Stomach (tissue), 9 donors: ENCODE measurements around the gene IL10RA. TPM values are rescaled to one million over a fixed set of nuclear protein-coding genes. Genes with fewer than 3 reads are reported as not detected.
A peak's percentile ranks its signal among the peaks of the same experiment; 100 is the strongest.

Experiments used
- DNase-seq, 2 donors: peaks; one replicate each; pipeline versions ENCODE4 v3.0.0 to v3.0.0-alpha.2; 2013 to 2019
- H3K27ac ChIP-seq, 5 donors: fragments of 200-600 bp in 4 of 5; sonication (generic) in 4 of 5; one replicate each; pipeline ENCODE4 v1.5.1; 2013 to 2019; ENCODE audit warnings: mild to moderate bottlenecking in 1 of 5, moderate library complexity in 1 of 5
- H3K27me3 ChIP-seq, 3 donors: fragments of 200-600 bp; sonication (generic); one replicate each; pipeline ENCODE4 v1.5.1; 2017 to 2019; ENCODE audit warnings: mixed run types in 1 of 3
- H3K36me3 ChIP-seq, 4 donors: fragments of 200-600 bp; sonication (generic); 1 replicate in 3 of 4; 2 replicates in 1 of 4; pipeline ENCODE4 v1.5.1; 2016 to 2019
- H3K4me1 ChIP-seq, 4 donors: fragments of 200-600 bp; sonication (generic); one replicate each; pipeline ENCODE4 v1.5.1; 2016 to 2019
- H3K4me3 ChIP-seq, 4 donors: fragments of 200-600 bp; sonication (generic) in 3 of 4; one replicate each; pipeline ENCODE4 v1.5.1; 2016 to 2019; ENCODE audit warnings: mild to moderate bottlenecking in 1 of 4
- H3K9me3 ChIP-seq, 4 donors: fragments of 200-600 bp; sonication (generic); one replicate each; pipeline ENCODE4 v1.5.1; 2016 to 2019
- EP300 ChIP-seq: sonication (generic); formaldehyde crosslinking; IDR thresholded peaks from one replicate; pipeline ENCODE4 v1.6.1; 2017; ENCODE audit warnings: antibody characterized with exemption
- POLR2A ChIP-seq, 4 donors: fragments of 450-650 bp; IDR thresholded peaks; one replicate each; pipeline ENCODE4 v1.6.1; 2016; ENCODE audit warnings: antibody characterized with exemption in 4 of 4, control low read depth in 2 of 4, mild to moderate bottlenecking in 1 of 4, moderate library complexity in 1 of 4
- POLR2AphosphoS5 ChIP-seq, 3 donors: sonication (generic); formaldehyde crosslinking; IDR thresholded peaks; one replicate each; pipeline ENCODE4 v1.6.1; 2016; ENCODE audit warnings: antibody characterized with exemption in 3 of 3
- WGBS, 5 donors: extraction: QIAGEN DNeasy Blood & Tissue Kit in 3 of 5; methylation state at CpG; one replicate each; pipeline versions ENCODE4 v1.1.5 to v1.1.7; 2013 to 2018; 5-methylcytosine and 5-hydroxymethylcytosine counted together
- intact Hi-C: fragments of 100-400 bp; cut with DNase I; formaldehyde crosslinking; loops from one replicate; pipeline ENCODE4 v1.15.1; 2023; ENCODE audit warnings: low total_unique reads
- polyA plus RNA-seq, 3 donors: library from polyadenylated mRNA; stranded (reverse); fragments of 200-250 nt; gene quantifications; one replicate each; pipeline ENCODE4 v1.2.3, GENCODE V29; 2013
- total RNA-seq, 5 donors: library from RNA; depleted of rRNA; stranded (reverse); fragments of >200 nt; gene quantifications; one replicate each; pipeline versions ENCODE4 v1.1.0 to v1.2.3, GENCODE V29; 2014 to 2016
- TF ChIP-seq, protein P1 (sequence below), 7 experiments: fragments of 450-650 bp in 4 of 7; fragments of 200-600 bp in 3 of 7; sonication (generic) in 3 of 7; IDR thresholded peaks; one replicate each; pipeline ENCODE4 v1.5.1; 2016 to 2019; ENCODE audit warnings: antibody characterized with exemption in 7 of 7, control low read depth in 2 of 7, mild to moderate bottlenecking in 1 of 7
- donor health status: healthy with polysubstance abuse.
- donor health status: Bipolar disorder and iron deficiency.
- donor health status: healthy.

The IL10RA gene
- total and polyA plus RNA-seq, 8 donors, result 2.1 to 190 (median 8.0) TPM

DNA sequence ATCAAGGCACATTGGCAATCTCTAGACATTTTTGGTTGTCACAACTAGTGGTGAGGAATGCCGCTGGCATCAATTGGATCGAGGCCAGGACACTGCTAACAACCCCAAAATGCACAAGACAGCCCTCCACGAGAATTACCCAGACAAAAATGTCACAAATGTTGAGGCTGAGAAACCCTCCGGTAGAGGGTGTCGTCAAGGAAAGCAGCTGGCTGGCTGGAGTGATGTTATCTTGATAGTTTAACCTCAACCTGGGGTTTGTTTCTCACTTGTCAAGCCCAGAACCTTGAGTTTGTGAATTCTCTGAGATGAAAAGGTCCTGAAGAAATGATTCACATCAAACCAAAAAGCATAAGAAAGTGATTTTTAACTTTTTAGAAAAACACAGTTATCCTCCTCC is 35.9 kb upstream of the IL10RA start:
- Histone ChIP-seq H3K27ac (peak overlapping the region in 2 of 5 donors; percentile 10 to 46), H3K36me3 (no peaks in the 10 kb centered on the region), H3K27me3 (peaks cover 0 to 24% (median 0%) of the 10 kb centered on the region in 3 donors), H3K4me1 (peaks cover 0 to 13% (median 6%) of the 10 kb centered on the region in 4 donors), H3K4me3 (no peak overlapping the region), H3K9me3 (no peaks in the 10 kb centered on the region)
- intact Hi-C loops, result no loop called here
- WGBS, 5 donors, result 14 to 28% (median 15%) methylated on average over 5 of the region's 5 CpGs
- no peak for TF ChIP-seq POLR2AphosphoS5 (IDR thresholded peaks at IDR 0.05)
- TF ChIP-seq, protein P1, sequence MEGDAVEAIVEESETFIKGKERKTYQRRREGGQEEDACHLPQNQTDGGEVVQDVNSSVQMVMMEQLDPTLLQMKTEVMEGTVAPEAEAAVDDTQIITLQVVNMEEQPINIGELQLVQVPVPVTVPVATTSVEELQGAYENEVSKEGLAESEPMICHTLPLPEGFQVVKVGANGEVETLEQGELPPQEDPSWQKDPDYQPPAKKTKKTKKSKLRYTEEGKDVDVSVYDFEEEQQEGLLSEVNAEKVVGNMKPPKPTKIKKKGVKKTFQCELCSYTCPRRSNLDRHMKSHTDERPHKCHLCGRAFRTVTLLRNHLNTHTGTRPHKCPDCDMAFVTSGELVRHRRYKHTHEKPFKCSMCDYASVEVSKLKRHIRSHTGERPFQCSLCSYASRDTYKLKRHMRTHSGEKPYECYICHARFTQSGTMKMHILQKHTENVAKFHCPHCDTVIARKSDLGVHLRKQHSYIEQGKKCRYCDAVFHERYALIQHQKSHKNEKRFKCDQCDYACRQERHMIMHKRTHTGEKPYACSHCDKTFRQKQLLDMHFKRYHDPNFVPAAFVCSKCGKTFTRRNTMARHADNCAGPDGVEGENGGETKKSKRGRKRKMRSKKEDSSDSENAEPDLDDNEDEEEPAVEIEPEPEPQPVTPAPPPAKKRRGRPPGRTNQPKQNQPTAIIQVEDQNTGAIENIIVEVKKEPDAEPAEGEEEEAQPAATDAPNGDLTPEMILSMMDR (IDR thresholded peaks at IDR 0.05), result no peak
- no peak for TF ChIP-seq EP300
- TF ChIP-seq POLR2A (IDR thresholded peaks at IDR 0.05), result no peak
- peak in 1 of 2 donors; percentile 58 for DNase-seq

DNA sequence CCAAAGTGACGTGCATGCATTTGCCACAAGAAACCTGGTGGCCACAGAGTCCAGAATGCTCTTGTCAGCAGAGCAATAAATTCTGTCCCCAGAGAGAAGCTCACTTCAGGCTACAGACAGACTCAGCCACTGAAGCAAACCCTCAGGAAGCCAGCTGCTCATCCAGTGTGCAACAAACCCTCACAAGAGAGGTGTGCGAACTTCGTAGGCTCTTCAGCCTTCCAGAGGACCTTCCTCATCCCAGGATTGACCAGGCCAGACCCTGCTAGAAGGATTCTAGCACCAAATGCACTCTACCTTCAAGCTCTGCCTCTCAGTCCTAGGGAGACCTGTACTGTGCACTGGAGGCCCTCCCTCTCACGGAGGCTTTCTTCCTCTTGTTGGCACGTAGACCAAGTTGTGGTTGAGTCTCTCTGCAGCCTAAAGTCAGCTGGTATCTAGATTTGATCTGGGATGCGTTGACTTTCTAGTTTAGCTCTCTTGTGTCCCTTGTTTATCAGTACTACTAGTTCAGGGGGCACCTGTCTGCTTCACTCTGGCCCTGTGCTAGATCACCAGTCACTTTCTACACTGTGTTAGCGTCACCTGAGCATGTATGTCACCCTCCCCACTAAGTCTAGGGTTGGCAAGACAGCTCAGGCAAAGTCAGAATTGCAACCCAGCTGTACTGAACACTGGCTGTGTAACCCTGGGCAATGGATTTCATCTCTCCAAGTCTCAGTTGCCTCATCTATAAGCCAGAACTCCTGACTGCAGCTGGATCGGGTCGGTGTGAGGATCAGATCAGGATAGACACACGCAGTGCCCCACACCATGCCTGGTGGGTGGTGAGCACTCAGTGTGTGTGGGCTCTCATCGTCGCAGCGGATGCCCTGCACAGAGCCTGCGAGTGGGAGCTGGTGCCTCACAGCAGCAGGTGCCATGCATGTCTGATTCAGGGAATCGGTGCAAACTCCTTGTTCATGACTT is 34.9 kb upstream of the IL10RA start:
- TF ChIP-seq POLR2A (IDR thresholded peaks at IDR 0.05) (no peak), POLR2AphosphoS5 (IDR thresholded peaks at IDR 0.05) (no peak), EP300 (no peak)
- TF ChIP-seq, protein P1 (IDR thresholded peaks at IDR 0.05), result no peak
- peaks cover 0 to 24% (median 0%) of the 10 kb centered on the region in 3 donors for H3K27me3 ChIP-seq
- WGBS, 5 donors, result 76 to 84% (median 79%) methylated on average over 10 to 15 of the region's 15 CpGs
- no peak for DNase-seq
- no peak overlapping the region for H3K4me3 ChIP-seq
- H3K36me3 ChIP-seq, result no peaks in the 10 kb centered on the region
- H3K9me3 ChIP-seq, result no peaks in the 10 kb centered on the region
- intact Hi-C loops, result no loop called here
- H3K4me1 ChIP-seq, result peaks cover 0 to 12% (median 6%) of the 10 kb centered on the region in 4 donors
- peak overlapping the region in 3 of 5 donors; percentile 10 to 46 (median 17) for H3K27ac ChIP-seq

DNA sequence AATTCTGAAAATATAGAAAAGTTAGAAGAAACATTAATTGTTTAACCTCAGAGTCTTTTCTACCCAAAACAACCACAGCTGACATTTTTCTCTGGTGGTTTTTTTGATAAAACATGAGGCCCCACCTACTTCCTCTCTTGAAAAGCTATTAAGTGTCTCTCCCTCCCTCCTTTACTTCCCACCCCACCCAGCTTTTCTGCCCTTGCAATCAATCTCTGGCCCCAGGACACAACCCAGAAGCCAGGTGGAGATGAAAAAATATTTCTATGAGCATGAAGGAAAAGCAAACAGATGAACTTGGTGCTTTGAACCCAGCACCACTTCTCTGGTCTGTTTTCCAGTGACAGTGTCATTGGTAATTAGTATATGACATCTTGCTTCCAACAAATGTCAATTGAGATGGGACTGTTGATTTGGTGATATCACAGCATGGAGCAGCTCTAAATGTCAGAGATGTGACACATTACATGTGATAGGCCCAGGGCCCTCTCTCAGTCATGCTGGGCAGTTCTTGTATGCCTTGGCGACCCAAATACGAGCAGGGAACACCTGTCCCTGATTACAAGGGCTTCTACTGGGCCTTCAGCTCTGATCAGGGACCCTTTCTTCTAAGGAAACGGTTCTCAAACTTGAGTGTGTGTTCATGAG is 33.0 kb upstream of the IL10RA start:
- Histone ChIP-seq H3K27me3 (peaks cover 0 to 22% (median 0%) of the 10 kb centered on the region in 3 donors), H3K4me1 (peaks cover 0 to 8% (median 0%) of the 10 kb centered on the region in 4 donors), H3K9me3 (peaks cover 0 to 9% (median 0%) of the 10 kb centered on the region in 4 donors), H3K27ac (peak overlapping the region in 1 of 5 donors; percentile 30), H3K36me3 (no peaks in the 10 kb centered on the region), H3K4me3 (no peak overlapping the region)
- intact Hi-C loops, result no loop called here
- WGBS, 5 donors, result 87 to 97% (median 90%) methylated on average over 3 of the region's 3 CpGs
- TF ChIP-seq POLR2A (IDR thresholded peaks at IDR 0.05) (no peak), POLR2AphosphoS5 (IDR thresholded peaks at IDR 0.05) (no peak), EP300 (no peak)
- TF ChIP-seq, protein P1 (IDR thresholded peaks at IDR 0.05), result no peak
- DNase-seq, result peak in 1 of 2 donors; percentile 41

DNA sequence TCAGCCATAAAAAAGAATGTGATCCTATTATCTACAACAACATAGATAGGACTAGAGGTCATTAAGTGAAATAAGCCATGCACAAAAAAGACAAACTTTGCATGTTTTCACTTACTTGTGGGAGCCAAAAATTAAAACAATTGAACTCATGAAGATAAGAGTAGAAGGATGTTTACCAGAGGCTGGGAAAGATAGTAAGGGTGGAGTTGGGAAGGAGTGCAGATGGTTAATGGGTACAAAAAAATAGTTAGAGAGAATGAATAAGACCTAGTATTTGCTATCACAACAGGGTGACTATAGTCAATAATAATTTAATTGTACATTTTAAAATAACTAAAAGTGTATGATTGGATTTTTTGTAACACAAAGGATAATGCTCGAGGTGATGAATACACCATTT is 27.2 kb upstream of the IL10RA start:
- Histone ChIP-seq H3K4me1 (no peaks in the 10 kb centered on the region), H3K27ac (no peak overlapping the region), H3K4me3 (no peak overlapping the region), H3K27me3 (peaks cover 0 to 7% (median 0%) of the 10 kb centered on the region in 3 donors), H3K36me3 (no peaks in the 10 kb centered on the region), H3K9me3 (peaks cover 0 to 9% (median 0%) of the 10 kb centered on the region in 4 donors)
- TF ChIP-seq, protein P1 (IDR thresholded peaks at IDR 0.05), result no peak
- TF ChIP-seq POLR2A (IDR thresholded peaks at IDR 0.05) (no peak), POLR2AphosphoS5 (IDR thresholded peaks at IDR 0.05) (no peak), EP300 (no peak)
- DNase-seq, result no peak
- WGBS, 5 donors, result 93 to 98% (median 95%) methylated on average over 1 of the region's 1 CpG
- intact Hi-C loops, result no loop called here
